Loucy (cell line): ENCODE measurements around the gene FLYWCH2.

ENCODE experiments used
- H2AFZ ChIP-seq: fragments of 200-600 bp; sonication (generic); 2 replicates; pipeline ENCODE4 v1.6.0; 2016; ENCODE audit warnings: antibody characterized with exemption, mild to moderate bottlenecking, low read length, moderate library complexity
- H3F3A ChIP-seq: fragments of 200-600 bp; 2 replicates; pipeline ENCODE4 v1.6.0; 2016; ENCODE audit warnings: antibody characterized with exemption, low read depth, mild to moderate bottlenecking
- H3K27me3 ChIP-seq: fragments of 200-600 bp; sonication (generic); 2 replicates; pipeline ENCODE4 v1.6.1; 2014; ENCODE audit warnings: low read length, mild to moderate bottlenecking; ENCODE audit not compliant: insufficient read depth, poor library complexity, severe bottlenecking
- H3K36me3 ChIP-seq: fragments of 200-600 bp; sonication (generic); 2 replicates; pipeline ENCODE4 v1.6.1; 2016; ENCODE audit warnings: low read length; ENCODE audit not compliant: insufficient read depth
- H3K4me1 ChIP-seq: fragments of 200-600 bp; sonication (generic); 2 replicates; pipeline ENCODE4 v1.5.1; 2014; ENCODE audit warnings: low read length, mild to moderate bottlenecking; ENCODE audit not compliant: insufficient read depth, poor library complexity, severe bottlenecking
- H3K4me2 ChIP-seq: fragments of 200-600 bp; sonication (generic); 2 replicates; pipeline ENCODE4 v1.6.0; 2014; ENCODE audit warnings: antibody characterized with exemption, low read length, low read depth, mild to moderate bottlenecking; ENCODE audit not compliant: poor library complexity, severe bottlenecking
- H3K4me3 ChIP-seq: fragments of 200-600 bp; sonication (generic); 2 replicates; pipeline ENCODE4 v1.5.1; 2014; ENCODE audit warnings: low read length, mild to moderate bottlenecking, mixed read lengths; ENCODE audit not compliant: poor library complexity, severe bottlenecking
- H3K79me2 ChIP-seq: fragments of 200-600 bp; sonication (generic); 2 replicates; pipeline ENCODE4 v1.6.1; 2014; ENCODE audit warnings: low read length; ENCODE audit not compliant: insufficient read depth
- H3K9ac ChIP-seq: fragments of 200-600 bp; sonication (generic); 2 replicates; pipeline ENCODE4 v1.6.0; 2014; ENCODE audit warnings: mild to moderate bottlenecking, low read depth, low read length, moderate library complexity; ENCODE audit not compliant: poor library complexity, severe bottlenecking
- H3K9me2 ChIP-seq: fragments of 200-600 bp; sonication (generic); replicated peaks from 2 replicates; pipeline ENCODE4 v1.6.1; 2016; ENCODE audit warnings: low read depth, low read length, mixed read lengths
- H3K9me3 ChIP-seq: fragments of 200-600 bp; sonication (generic); 2 replicates; pipeline ENCODE4 v1.6.1; 2014; ENCODE audit warnings: mild to moderate bottlenecking, antibody characterized with exemption, low read length, low read depth; ENCODE audit not compliant: insufficient read depth
- H4K20me1 ChIP-seq: fragments of 200-600 bp; sonication (generic); 2 replicates; pipeline ENCODE4 v1.6.0; 2014; ENCODE audit warnings: antibody characterized with exemption, low read length, mild to moderate bottlenecking; ENCODE audit not compliant: insufficient read depth, poor library complexity, severe bottlenecking
- CTCF ChIP-seq: fragments of 200-600 bp; sonication (generic); conservative IDR thresholded peaks from 2 replicates; pipeline ENCODE4 v1.5.1; 2014; ENCODE audit warnings: mild to moderate bottlenecking, antibody characterized with exemption, low read length
- EZH2phosphoT487 ChIP-seq: fragments of 200-600 bp; IDR thresholded peaks from 2 replicates; pipeline ENCODE4 v1.6.1; 2018; ENCODE audit warnings: antibody characterized with exemption, mild to moderate bottlenecking, moderate library complexity, borderline replicate concordance

FLYWCH2 gene

GRCh38 chr16:2852731-2853507 is 30.1 kb upstream of the FLYWCH2 start:
- Histone ChIP-seq H3K9me3 (no peaks in the 10 kb centered on the region), H3K4me3 (no peak overlapping the region), H3K9ac (no peak overlapping the region), H3K79me2 (no peaks in the 10 kb centered on the region), H2AFZ (no peak overlapping the region), H3K27me3 (no peaks in the 10 kb centered on the region), H3K36me3 (no peaks in the 10 kb centered on the region), H4K20me1 (no peaks in the 10 kb centered on the region), H3K4me2 (no peak overlapping the region), H3K4me1 (no peaks in the 10 kb centered on the region), H3K9me2 (no peaks in the 10 kb centered on the region), H3F3A (no peaks in the 10 kb centered on the region)
- TF ChIP-seq CTCF (no peak), EZH2phosphoT487 (no peak)

GRCh38 chr16:2853531-2854073 is 29.4 kb upstream of the FLYWCH2 start:
- no peak for TF ChIP-seq EZH2phosphoT487
- TF ChIP-seq CTCF = no peak
- Histone ChIP-seq H3K4me3 (no peak overlapping the region), H3K9me3 (no peaks in the 10 kb centered on the region), H3K79me2 (no peaks in the 10 kb centered on the region), H3K9ac (no peak overlapping the region), H3F3A (no peaks in the 10 kb centered on the region), H4K20me1 (no peaks in the 10 kb centered on the region), H3K27me3 (no peaks in the 10 kb centered on the region), H2AFZ (no peak overlapping the region), H3K36me3 (no peaks in the 10 kb centered on the region), H3K9me2 (no peaks in the 10 kb centered on the region), H3K4me1 (no peaks in the 10 kb centered on the region), H3K4me2 (no peak overlapping the region)

GRCh38 chr16:2854700-2855309 is 28.2 kb upstream of the FLYWCH2 start:
- no peak overlapping the region for H3K9ac ChIP-seq
- H3K9me3 ChIP-seq = no peaks in the 10 kb centered on the region
- H4K20me1 ChIP-seq = no peaks in the 10 kb centered on the region
- no peaks in the 10 kb centered on the region for H3F3A ChIP-seq
- no peak overlapping the region for H2AFZ ChIP-seq
- no peaks in the 10 kb centered on the region for H3K36me3 ChIP-seq
- H3K9me2 ChIP-seq = no peaks in the 10 kb centered on the region
- H3K4me2 ChIP-seq = no peak overlapping the region
- TF ChIP-seq CTCF (peak; percentile 46), EZH2phosphoT487 (no peak)
- H3K79me2 ChIP-seq = no peaks in the 10 kb centered on the region
- no peaks in the 10 kb centered on the region for H3K4me1 ChIP-seq
- H3K27me3 ChIP-seq = no peaks in the 10 kb centered on the region
- H3K4me3 ChIP-seq = no peak overlapping the region
